Measurements from ENCODE around the gene DPP9.
"Not testable (repeated sequence)": the region's sequence is repeated elsewhere in the genome, so short reads cannot be mapped to it uniquely, and the experiment has no call there.

The DPP9 gene

DNA sequence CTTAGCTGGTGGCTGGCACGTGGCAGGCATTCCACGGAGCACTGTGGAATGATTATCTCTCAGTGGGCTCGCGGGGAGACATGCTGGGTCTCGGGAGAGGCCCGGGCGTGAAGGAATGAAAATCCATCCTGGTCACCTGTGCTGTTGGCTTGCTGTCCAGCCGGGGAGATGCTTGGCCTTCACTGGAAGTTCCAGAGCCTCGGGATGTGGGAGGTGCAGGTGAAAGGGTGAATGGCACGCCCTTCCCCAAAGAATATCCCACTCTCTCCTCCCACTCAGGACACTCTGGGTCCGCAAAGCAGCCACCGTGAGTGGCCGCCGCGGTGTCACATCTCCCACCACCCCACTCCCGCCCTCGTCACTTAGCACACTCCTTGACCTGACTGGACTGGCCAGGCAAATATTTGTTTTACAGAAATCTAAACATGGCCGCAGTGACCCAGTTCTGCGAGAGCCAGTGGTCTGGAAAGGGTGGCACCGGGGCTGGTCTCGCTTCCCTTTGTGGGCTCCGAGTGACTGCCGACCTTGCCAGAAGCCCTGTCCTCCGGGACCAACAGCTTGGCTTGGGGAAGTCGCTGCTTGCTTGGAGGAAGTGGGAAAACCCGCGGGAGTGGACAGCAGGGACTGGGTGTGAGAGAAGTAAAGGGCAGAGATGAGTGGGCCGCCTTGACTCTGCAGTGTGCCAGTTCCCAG lies 8.0 kb downstream of the DPP9 start:
- Mint-ChIP-seq H3K27ac (peak overlapping the region; percentile 19), H3K9me3 (no peaks in the 10 kb centered on the region), H3K36me3 (ENCODE audit: low read depth) (peaks cover 50% of the 10 kb centered on the region), H3K4me3 (no peak overlapping the region), H3K27me3 (ENCODE audit: low read depth, poor library complexity) (no peaks in the 10 kb centered on the region), H3K4me1 (no peaks in the 10 kb centered on the region)
- no peak for DNase-seq
- TF ChIP-seq, protein P1, sequence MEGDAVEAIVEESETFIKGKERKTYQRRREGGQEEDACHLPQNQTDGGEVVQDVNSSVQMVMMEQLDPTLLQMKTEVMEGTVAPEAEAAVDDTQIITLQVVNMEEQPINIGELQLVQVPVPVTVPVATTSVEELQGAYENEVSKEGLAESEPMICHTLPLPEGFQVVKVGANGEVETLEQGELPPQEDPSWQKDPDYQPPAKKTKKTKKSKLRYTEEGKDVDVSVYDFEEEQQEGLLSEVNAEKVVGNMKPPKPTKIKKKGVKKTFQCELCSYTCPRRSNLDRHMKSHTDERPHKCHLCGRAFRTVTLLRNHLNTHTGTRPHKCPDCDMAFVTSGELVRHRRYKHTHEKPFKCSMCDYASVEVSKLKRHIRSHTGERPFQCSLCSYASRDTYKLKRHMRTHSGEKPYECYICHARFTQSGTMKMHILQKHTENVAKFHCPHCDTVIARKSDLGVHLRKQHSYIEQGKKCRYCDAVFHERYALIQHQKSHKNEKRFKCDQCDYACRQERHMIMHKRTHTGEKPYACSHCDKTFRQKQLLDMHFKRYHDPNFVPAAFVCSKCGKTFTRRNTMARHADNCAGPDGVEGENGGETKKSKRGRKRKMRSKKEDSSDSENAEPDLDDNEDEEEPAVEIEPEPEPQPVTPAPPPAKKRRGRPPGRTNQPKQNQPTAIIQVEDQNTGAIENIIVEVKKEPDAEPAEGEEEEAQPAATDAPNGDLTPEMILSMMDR (IDR thresholded peaks at IDR 0.05) = no peak

DNA sequence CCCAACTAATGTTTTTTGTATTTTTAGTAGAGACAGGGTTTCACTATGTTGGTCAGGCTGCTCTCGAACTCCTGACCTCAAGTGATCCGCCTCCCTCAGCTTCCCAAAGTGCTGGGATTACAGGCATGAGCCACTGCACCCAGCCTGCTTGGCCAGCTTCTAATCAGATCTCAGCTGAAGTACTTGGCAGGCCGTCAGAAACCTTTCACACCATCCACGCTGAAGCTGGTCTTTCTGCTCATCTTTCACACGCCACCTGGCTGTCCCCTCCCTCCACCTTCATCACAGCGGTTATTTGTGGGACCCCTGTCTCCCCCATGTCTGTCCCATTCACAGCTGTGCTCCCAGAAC lies 8.5 kb downstream of the DPP9 start:
- H3K9me3 Mint-ChIP-seq; H3K4me3 Mint-ChIP-seq; DNase-seq; H3K27ac Mint-ChIP-seq; H3K4me1 Mint-ChIP-seq; H3K27me3 Mint-ChIP-seq (ENCODE audit: low read depth, poor library complexity): not testable (repeated sequence)
- peaks cover 47% of the 10 kb centered on the region for H3K36me3 Mint-ChIP-seq (ENCODE audit: low read depth)

DNA sequence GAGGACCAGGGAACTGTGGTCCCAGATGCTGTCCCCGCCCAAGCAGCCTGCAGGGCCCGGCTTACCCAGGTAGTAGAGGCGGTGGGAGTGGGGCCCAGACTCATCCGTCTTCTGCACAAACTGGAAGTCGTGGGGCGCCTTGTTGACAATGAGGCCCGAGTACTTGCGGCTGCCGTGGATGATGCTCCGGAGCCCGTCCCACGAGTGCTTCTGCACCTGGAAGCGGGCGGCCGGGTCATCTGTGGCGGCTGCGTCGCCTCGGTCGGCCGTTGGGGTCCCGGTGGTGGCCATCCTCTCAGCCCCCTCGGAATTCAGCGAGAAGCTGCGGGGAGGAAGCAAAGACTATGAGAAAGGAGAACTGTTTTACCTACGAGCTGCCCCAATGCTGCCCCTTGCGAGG lies 9.6 kb downstream of the DPP9 start:
- Mint-ChIP-seq H3K9me3 (no peaks in the 10 kb centered on the region), H3K4me1 (no peaks in the 10 kb centered on the region)
- TF ChIP-seq, protein P1 (IDR thresholded peaks at IDR 0.05) = no peak

DNA sequence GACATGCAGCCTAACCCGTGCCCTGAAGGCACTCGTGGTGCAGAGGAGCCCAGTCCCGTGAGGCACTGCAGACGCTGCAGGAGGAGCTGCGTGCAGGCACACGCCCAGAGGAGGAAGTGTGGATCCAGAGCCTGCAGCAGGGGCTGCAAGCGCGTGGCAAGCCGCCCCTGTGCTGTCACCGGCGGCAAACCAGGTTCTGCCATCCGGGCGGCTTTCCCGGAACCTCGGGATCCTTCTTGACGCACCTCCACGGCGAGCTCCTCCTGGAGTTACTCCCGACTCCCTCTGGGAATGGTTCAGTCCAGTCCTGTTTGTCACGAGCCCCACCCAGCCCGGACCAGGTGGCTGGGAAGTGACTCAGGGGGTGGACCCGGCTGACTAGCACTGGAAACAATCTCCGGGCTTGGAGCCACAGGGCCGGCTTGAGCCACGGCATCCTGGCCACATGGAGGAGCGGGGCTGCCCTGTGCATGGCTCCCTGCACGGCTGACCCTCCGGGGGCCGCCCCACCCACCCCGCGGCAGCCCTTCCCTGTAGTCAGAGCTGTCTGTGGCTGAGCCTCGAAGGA lies 10.2 kb downstream of the DPP9 start:
- H3K4me1 Mint-ChIP-seq = no peaks in the 10 kb centered on the region
- H3K27ac Mint-ChIP-seq = no peak overlapping the region

More for the DNA sequence above, 9.6 kb downstream of the DPP9 start:
- no peak for DNase-seq
- peaks cover 47% of the 10 kb centered on the region for H3K36me3 Mint-ChIP-seq (ENCODE audit: low read depth)
- no peak overlapping the region for H3K27ac Mint-ChIP-seq
- H3K4me3 Mint-ChIP-seq = no peak overlapping the region
- H3K27me3 Mint-ChIP-seq (ENCODE audit: low read depth, poor library complexity) = no peaks in the 10 kb centered on the region

DNA sequence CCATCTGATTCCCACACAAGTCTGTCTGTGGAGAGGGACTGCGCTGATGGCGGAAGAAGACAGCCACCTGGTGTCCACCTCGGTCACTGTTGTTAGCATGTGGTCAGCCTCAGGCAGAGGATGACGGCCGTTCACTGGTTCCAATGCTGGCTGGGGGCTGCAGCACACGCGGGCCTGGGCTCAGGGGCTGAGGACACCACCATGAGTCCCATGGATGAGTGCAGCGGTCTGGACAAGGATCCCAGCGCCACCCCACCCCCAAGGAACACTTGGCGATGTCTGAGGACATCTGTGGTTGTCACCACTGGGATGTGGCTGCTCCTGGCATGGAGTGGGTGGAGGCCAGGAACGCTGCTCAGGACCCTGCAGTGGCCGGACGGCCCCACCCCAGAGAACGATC lies 10.9 kb downstream of the DPP9 start:
- Mint-ChIP-seq H3K9me3 (no peaks in the 10 kb centered on the region), H3K27me3 (ENCODE audit: low read depth, poor library complexity) (no peaks in the 10 kb centered on the region), H3K4me1 (no peaks in the 10 kb centered on the region), H3K27ac (no peak overlapping the region), H3K36me3 (ENCODE audit: low read depth) (peaks cover 55% of the 10 kb centered on the region), H3K4me3 (no peak overlapping the region)
- DNase-seq = no peak
- TF ChIP-seq, protein P1 (IDR thresholded peaks at IDR 0.05) = no peak

More for the DNA sequence above, 10.2 kb downstream of the DPP9 start:
- peaks cover 51% of the 10 kb centered on the region for H3K36me3 Mint-ChIP-seq (ENCODE audit: low read depth)
- H3K9me3 Mint-ChIP-seq = no peaks in the 10 kb centered on the region
- no peaks in the 10 kb centered on the region for H3K27me3 Mint-ChIP-seq (ENCODE audit: low read depth, poor library complexity)
- H3K4me3 Mint-ChIP-seq = no peak overlapping the region
- TF ChIP-seq, protein P1 (IDR thresholded peaks at IDR 0.05) = no peak
- no peak for DNase-seq

DNA sequence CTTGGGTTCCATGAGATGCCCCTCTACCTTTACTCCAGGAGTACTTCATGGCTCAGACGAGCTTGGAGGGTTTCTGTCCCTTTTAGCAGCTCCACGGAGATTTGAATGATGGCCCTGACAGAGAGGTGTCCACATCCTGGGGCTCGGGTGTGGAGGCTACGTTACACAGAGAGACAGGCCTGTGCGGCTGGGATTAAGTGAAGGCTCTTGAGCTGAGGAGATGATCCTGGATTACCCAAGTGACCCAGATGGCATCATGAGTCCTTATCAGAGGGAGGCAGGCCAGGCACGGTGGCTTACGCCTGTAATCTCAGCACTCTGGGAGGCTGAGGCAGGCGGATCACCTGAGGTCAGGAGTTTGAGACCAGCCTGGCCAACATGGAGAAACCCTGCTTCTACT lies 12.4 kb downstream of the DPP9 start:
- H3K4me1 Mint-ChIP-seq = peaks cover 8% of the 10 kb centered on the region
- H3K27me3 Mint-ChIP-seq (ENCODE audit: low read depth, poor library complexity) = no peaks in the 10 kb centered on the region
- no peak overlapping the region for H3K4me3 Mint-ChIP-seq
- TF ChIP-seq, protein P1 (IDR thresholded peaks at IDR 0.05) = no peak
- H3K36me3 Mint-ChIP-seq (ENCODE audit: low read depth) = peaks cover 59% of the 10 kb centered on the region
- no peak overlapping the region for H3K27ac Mint-ChIP-seq
- DNase-seq = no peak
- no peaks in the 10 kb centered on the region for H3K9me3 Mint-ChIP-seq

Data from nephron progenitor cell (in vitro differentiated cells).